K562 (cell line): Measurements from ENCODE around the gene XPA. TPM values are rescaled to one million over a fixed set of nuclear protein-coding genes. Genes with fewer than 3 reads are reported as not detected.

ENCODE experiments used
- ARHGAP35 ChIP-seq: fragments of 450-650 bp; IDR thresholded peaks from 2 replicates; pipeline ENCODE4 v1.6.1; 2018; ENCODE audit not compliant: partially characterized antibody
- CCAR2 ChIP-seq: fragments of 200-400 bp; formaldehyde crosslinking; IDR thresholded peaks from 2 replicates; pipeline ENCODE4 v1.6.1; 2017; ENCODE audit warnings: mild to moderate bottlenecking, low read depth, low read length
- CHD4 ChIP-seq: fragments of 200-600 bp; sonication (generic); IDR thresholded peaks from 3 replicates; pipeline ENCODE4 v1.6.1; 2012; ENCODE audit warnings: low read depth, mild to moderate bottlenecking, mixed read lengths, low read length, inconsistent platforms; ENCODE audit not compliant: insufficient read depth, insufficient replicate concordance, poor library complexity, severe bottlenecking
- E2F8 ChIP-seq: fragments of 450-650 bp; IDR thresholded peaks from 2 replicates; pipeline ENCODE4 v1.7.1; 2018; ENCODE audit warnings: mild to moderate bottlenecking, low read depth; ENCODE audit not compliant: partially characterized antibody
- FOXA3 ChIP-seq, 2 experiments: fragments of 450-650 bp in 1 of 2; sonication (generic) in 1 of 2; formaldehyde crosslinking; IDR thresholded peaks in 1 of 2; conservative IDR thresholded peaks in 1 of 2; 2 replicates each; pipeline versions ENCODE4 v1.4.0 to v1.8.0; 2020 to 2022; ENCODE audit warnings: mild to moderate bottlenecking in 2 of 2, missing genetic modification reagents in 1 of 2
- FOXK2 ChIP-seq, 2 experiments: fragments of 450-650 bp; IDR thresholded peaks in 1 of 2; conservative IDR thresholded peaks in 1 of 2; 2 replicates each; pipeline ENCODE4 v1.6.1; 2016; ENCODE audit warnings: low read depth in 2 of 2, mild to moderate bottlenecking in 1 of 2
- JUND ChIP-seq, 2 experiments: IDR thresholded peaks; 2 replicates in 1 of 2; 3 replicates in 1 of 2; pipeline ENCODE4 v1.6.1; 2011; ENCODE audit warnings: borderline replicate concordance in 2 of 2, low read depth in 2 of 2, low read length in 2 of 2, improper control_type of control experiment in 1 of 2, missing biosample characterization in 1 of 2, missing genetic modification characterization in 1 of 2, missing genetic modification reagents in 1 of 2
- KHSRP ChIP-seq: fragments of 450-650 bp; IDR thresholded peaks from 2 replicates; pipeline ENCODE4 v1.6.1; 2017
- MAFF ChIP-seq: IDR thresholded peaks from 2 replicates; pipeline ENCODE4 v1.6.1; 2012; ENCODE audit warnings: low read length, improper control_type of control experiment
- NEUROD1 ChIP-seq: fragments of 150-350 bp; IDR thresholded peaks from 2 replicates; pipeline ENCODE4 v1.6.1; 2014; ENCODE audit warnings: borderline replicate concordance, low read length, low read depth; ENCODE audit not compliant: partially characterized antibody
- NR1H2 ChIP-seq: sonication (generic); formaldehyde crosslinking; IDR thresholded peaks from 2 replicates; pipeline ENCODE4 v1.4.0; 2020; ENCODE audit warnings: mild to moderate bottlenecking, missing genetic modification reagents
- PCBP1 ChIP-seq: fragments of 200-400 bp; formaldehyde crosslinking; IDR thresholded peaks from 2 replicates; pipeline ENCODE4 v1.6.1; 2018; ENCODE audit warnings: mild to moderate bottlenecking, low read depth, low read length; ENCODE audit not compliant: poor library complexity, severe bottlenecking
- PCBP2 ChIP-seq: fragments of 200-400 bp; formaldehyde crosslinking; IDR thresholded peaks from 2 replicates; pipeline ENCODE4 v1.6.1; 2018; ENCODE audit warnings: low read length, low read depth, mild to moderate bottlenecking, moderate library complexity; ENCODE audit not compliant: poor library complexity, severe bottlenecking
- PHTF2 ChIP-seq: fragments of 250-450 bp; sonication (Bioruptor Pico); IDR thresholded peaks from 2 replicates; pipeline ENCODE4 v1.5.0; 2021; ENCODE audit warnings: mild to moderate bottlenecking
- PTRF ChIP-seq: fragments of 450-650 bp; IDR thresholded peaks from 2 replicates; pipeline ENCODE4 v1.6.1; 2016; ENCODE audit warnings: mild to moderate bottlenecking, missing genetic modification characterization, missing compliant biosample characterization
- RBBP5 ChIP-seq: fragments of 200-600 bp; sonication (generic); IDR thresholded peaks from 2 replicates; pipeline ENCODE4 v1.6.1; 2012; ENCODE audit warnings: borderline replicate concordance, mild to moderate bottlenecking, low read length, control low read depth, inconsistent platforms; ENCODE audit not compliant: insufficient read depth, poor library complexity, severe bottlenecking
- SMC3 ChIP-seq: conservative IDR thresholded peaks from 2 replicates; pipeline ENCODE4 v1.6.1; 2011; ENCODE audit warnings: low read depth, low read length, improper control_type of control experiment; ENCODE audit not compliant: insufficient read depth
- SP2 ChIP-seq: IDR thresholded peaks from 2 replicates; pipeline ENCODE4 v1.6.1; 2011; ENCODE audit warnings: mild to moderate bottlenecking, low read depth, low read length, moderate library complexity; ENCODE audit not compliant: poor library complexity, severe bottlenecking; ENCODE audit errors: extremely low read depth
- SRSF7 ChIP-seq: fragments of 200-400 bp; formaldehyde crosslinking; optimal IDR thresholded peaks from 2 replicates; pipeline ENCODE3; 2017; ENCODE audit warnings: mild to moderate bottlenecking, low read depth, low read length
- VEZF1 ChIP-seq: fragments of 200-800 bp; sonication (Bioruptor generic); IDR thresholded peaks from 2 replicates; pipeline ENCODE4 v1.6.1; 2017; ENCODE audit warnings: missing genetic modification characterization, missing compliant biosample characterization
- XRCC4 ChIP-seq: IDR thresholded peaks from one replicate; pipeline ENCODE4 v1.6.1; 2011; ENCODE audit not compliant: insufficient read depth, insufficient read length; ENCODE audit errors: extremely low read depth
- ZNF253 ChIP-seq: fragments of 250-450 bp; sonication (Bioruptor Pico); conservative IDR thresholded peaks from 2 replicates; pipeline ENCODE4 v1.6.1; 2021; ENCODE audit warnings: mild to moderate bottlenecking
- ZNF445 ChIP-seq: fragments of 250-450 bp; sonication (Bioruptor Pico); IDR thresholded peaks from 2 replicates; pipeline ENCODE4 v1.4.0; 2020; ENCODE audit warnings: low read depth, mild to moderate bottlenecking, moderate library complexity
- polyA plus RNA-seq, 8 experiments: library from polyadenylated mRNA; depleted of rRNA in 4 of 8; stranded (reverse) in 5 of 8; unstranded in 3 of 8; fragments of >200 nt; fragmentation: Nextera tagmentation in 2 of 8; fragmentation: Illumina TruSeq in 1 of 8; extraction: Ambion mirVana in 2 of 8; extraction: Trizol in 1 of 8; gene quantifications; 2 replicates each; pipeline versions ENCODE4 v1.2.1 to v1.2.3, GENCODE V29; 2011 to 2014; ENCODE audit warnings: inconsistent platforms in 1 of 8, missing spikeins in 1 of 8
- total RNA-seq, 7 experiments: library from RNA; depleted of rRNA in 6 of 7; stranded (reverse); fragments of >200 nt in 6 of 7; fragmentation: Illumina TruSeq in 2 of 7; extraction: Trizol in 2 of 7; gene quantifications; 2 replicates each; pipeline versions ENCODE4 v1.2.1 to v1.2.3, GENCODE V29; 2011 to 2021; ENCODE audit warnings: low replicate concordance in 1 of 7

Gene XPA
- total and polyA plus RNA-seq, 9 of the 15 experiments (the other 6 are each of a cell fraction or from before 2014, with no cell fraction given) = 5.1 to 18.2 (median 14.1) TPM

- TF ChIP-seq NEUROD1 (no peak), E2F8 (no peak), PCBP1 (peak; percentile 94), VEZF1 (CRISPR knock-in tag) (peak; percentile 59), FOXK2 (conservative IDR thresholded peaks at IDR 0.05 in 1 of 2, IDR thresholded peaks at IDR 0.05 in 1 of 2; ENCODE audit: low read depth in 2 of 2) (no peak), NR1H2 (CRISPR knock-in tag) (no peak; the same call in 1 of the 2 replicates), RBBP5 (peak; percentile 95), ZNF253 (no peak), XRCC4 (no peak), PCBP2 (no peak), CCAR2 (no peak), PTRF (tag) (no peak), MAFF (no peak), ARHGAP35 (no peak), CHD4 (no peak), ZNF445 (CRISPR knock-in tag) (no peak), SMC3 (no peak), KHSRP (no peak), FOXA3 (CRISPR knock-in tag; conservative IDR thresholded peaks at IDR 0.05 in 1 of 2, IDR thresholded peaks at IDR 0.05 in 1 of 2) (no peak; a peak in 1 of 4 replicates), PHTF2 (CRISPR knock-in tag) (no peak), JUND (IDR thresholded peaks at IDR 0.05; ENCODE audit: borderline replicate concordance, low read depth, low read length) (no peak; the same call in 1 of the 2 replicates), JUND (tag; IDR thresholded peaks at IDR 0.05; ENCODE audit: borderline replicate concordance, low read depth, low read length) (no peak), SRSF7 (no peak), SP2 (no peak)
These were observed at the start of gene XPA (continued) for GRCh38 chr9:97696803-97697601.
